KOPT-K1 (cell line): ENCODE data around the gene ADD3.
"Not testable (repeated sequence)": the region's sequence is repeated elsewhere in the genome, so short reads cannot be mapped to it uniquely, and the experiment has no call there.

Experiments
- H3K27ac ChIP-seq: fragments of 200-600 bp; sonication (generic); 2 replicates; pipeline ENCODE4 v1.5.1; 2016; ENCODE audit warnings: antibody characterized with exemption, mild to moderate bottlenecking, low read depth, low read length; ENCODE audit not compliant: poor library complexity, severe bottlenecking
- H3K36me3 ChIP-seq: fragments of 200-600 bp; sonication (generic); 2 replicates; pipeline ENCODE4 v1.5.1; 2017; ENCODE audit warnings: antibody characterized with exemption, mild to moderate bottlenecking, low read length, moderate library complexity; ENCODE audit not compliant: insufficient read depth
- H3K9me3 ChIP-seq: fragments of 200-600 bp; sonication (generic); 2 replicates; pipeline ENCODE4 v1.5.1; 2017; ENCODE audit warnings: antibody characterized with exemption, low read length, mild to moderate bottlenecking; ENCODE audit not compliant: insufficient read depth, poor library complexity, severe bottlenecking

ADD3 gene

GRCh38 chr10:110032801-110033700 lies 25.3 kb downstream of the ADD3 start:
- Histone ChIP-seq H3K9me3 (no peaks in the 10 kb centered on the region), H3K27ac (no peak overlapping the region), H3K36me3 (no peaks in the 10 kb centered on the region)

- H3K36me3 ChIP-seq: no peaks in the 10 kb centered on the region
- H3K9me3 ChIP-seq: no peaks in the 10 kb centered on the region
- no peak overlapping the region for H3K27ac ChIP-seq
These were observed 26.0 kb downstream of the ADD3 start for GRCh38 chr10:110033701-110034235.

DNA sequence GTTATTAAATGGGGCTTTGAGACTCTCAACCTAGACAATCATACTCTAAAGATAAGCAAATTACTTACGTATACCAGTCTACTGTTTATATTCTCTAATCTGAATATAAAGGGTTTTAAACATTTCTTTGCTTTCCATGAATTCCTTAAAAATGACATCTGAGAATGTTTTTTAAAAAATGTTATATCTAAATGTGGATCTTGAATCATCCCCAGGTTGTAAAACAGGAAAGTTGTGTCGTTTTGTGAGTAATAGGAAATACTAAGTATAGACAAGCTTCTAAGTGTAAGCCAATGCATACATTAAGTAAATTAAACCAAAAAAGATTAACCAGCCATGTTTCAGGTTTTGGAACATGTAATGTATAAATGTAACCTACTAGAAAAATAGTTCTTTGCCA lies 26.8 kb downstream of the ADD3 start:
- Histone ChIP-seq H3K36me3 (no peaks in the 10 kb centered on the region), H3K27ac (no peak overlapping the region), H3K9me3 (no peaks in the 10 kb centered on the region)

DNA sequence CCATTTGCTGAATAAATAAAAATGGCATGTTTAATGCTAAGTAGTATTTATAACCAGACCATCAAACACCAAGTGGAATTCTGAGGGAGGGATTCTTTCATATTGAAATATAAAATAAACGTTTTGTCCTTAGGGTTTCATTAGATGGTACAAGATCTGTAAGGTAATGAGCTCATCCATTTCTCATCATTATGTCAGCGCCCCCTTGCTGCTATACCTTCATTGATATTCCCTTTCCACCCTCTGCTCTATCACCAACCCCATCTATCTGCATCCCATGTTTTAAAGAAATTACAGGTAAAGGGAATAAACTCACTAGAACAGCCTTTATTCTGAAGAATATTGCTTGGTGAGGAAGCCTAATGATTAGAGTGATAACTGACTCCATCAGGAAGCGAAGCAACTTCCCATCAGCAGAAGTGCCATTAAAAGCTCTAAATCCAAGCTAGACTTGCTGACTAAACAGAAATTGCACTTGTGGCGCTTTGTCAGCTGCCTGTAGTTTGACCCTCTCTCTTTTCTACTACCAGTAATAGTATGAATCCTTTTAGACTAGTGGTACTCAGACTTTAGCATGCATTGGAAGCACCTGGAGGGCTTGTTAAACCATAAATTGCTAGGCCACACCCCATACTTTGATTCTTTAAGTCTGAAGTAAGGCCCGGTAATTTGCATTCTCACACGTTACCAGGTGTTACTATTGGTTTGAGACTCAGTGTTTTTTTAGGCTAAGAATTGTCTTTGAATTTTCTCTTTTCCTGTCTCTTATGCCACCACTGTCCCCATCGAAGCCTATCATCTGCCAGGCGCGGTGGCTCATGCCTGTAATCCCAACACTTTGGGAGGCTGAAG lies 27.5 kb downstream of the ADD3 start:
- H3K9me3 ChIP-seq: no peaks in the 10 kb centered on the region
- no peaks in the 10 kb centered on the region for H3K36me3 ChIP-seq
- H3K27ac ChIP-seq: no peak overlapping the region

GRCh38 chr10:110036640-110037039 lies 28.9 kb downstream of the ADD3 start:
- Histone ChIP-seq H3K9me3 (no peaks in the 10 kb centered on the region), H3K27ac (no peak overlapping the region), H3K36me3 (no peaks in the 10 kb centered on the region)

DNA sequence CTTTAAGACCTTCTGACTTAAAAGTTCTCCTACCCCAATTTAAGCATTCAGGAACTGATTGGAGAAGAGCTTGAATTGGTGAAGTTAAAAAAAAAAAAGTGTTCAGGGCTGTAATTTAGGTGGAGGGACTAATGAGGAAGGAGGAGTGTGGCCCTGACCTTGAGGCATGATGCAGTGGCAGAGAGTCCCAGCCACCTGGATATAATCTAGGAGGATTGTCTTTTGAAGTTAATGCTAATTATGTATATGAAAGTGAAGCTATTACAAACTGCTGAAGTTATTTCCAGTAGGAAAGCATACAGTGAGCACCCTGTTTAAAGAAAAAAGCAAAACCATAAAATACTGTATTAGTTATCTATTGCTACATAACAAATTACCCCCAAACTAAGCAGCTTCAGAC lies 31.5 kb downstream of the ADD3 start:
- no peaks in the 10 kb centered on the region for H3K9me3 ChIP-seq
- no peaks in the 10 kb centered on the region for H3K36me3 ChIP-seq

GRCh38 chr10:110040108-110040507 lies 32.3 kb downstream of the ADD3 start:
- no peak overlapping the region for H3K27ac ChIP-seq

More for the DNA sequence above, 31.5 kb downstream of the ADD3 start:
- no peak overlapping the region for H3K27ac ChIP-seq

GRCh38 chr10:110040767-110041478 lies 33.1 kb downstream of the ADD3 start:
- no peaks in the 10 kb centered on the region for H3K9me3 ChIP-seq
- H3K27ac ChIP-seq: no peak overlapping the region
- no peaks in the 10 kb centered on the region for H3K36me3 ChIP-seq

More at GRCh38 chr10:110040108-110040507, 32.3 kb downstream of the ADD3 start:
- Histone ChIP-seq H3K9me3 (no peaks in the 10 kb centered on the region), H3K36me3 (no peaks in the 10 kb centered on the region)

- Histone ChIP-seq H3K27ac (no peak overlapping the region), H3K9me3 (peaks cover under 1% of the 10 kb centered on the region), H3K36me3 (peaks cover under 1% of the 10 kb centered on the region; the same call in 1 of the 2 replicates)
These were observed 33.7 kb downstream of the ADD3 start for GRCh38 chr10:110041479-110041829.

DNA sequence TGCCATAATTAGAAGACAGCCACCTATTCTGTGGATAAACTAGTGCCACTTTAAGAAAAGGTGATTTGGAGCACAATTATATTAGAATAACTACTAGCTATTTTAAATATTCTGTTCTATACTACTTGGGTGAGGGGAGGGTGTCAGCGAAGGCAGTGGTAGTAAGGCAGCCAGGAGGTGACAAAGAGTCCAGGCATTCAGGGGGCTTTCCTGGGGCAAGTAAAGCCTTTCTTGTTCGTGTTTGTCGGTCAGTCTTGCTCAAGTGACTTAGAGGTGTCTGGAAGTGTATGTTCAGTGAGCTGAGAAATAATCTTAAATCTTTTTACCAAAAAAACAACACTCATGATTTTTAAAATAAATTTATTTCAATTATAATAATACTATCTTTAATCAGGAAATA lies 34.4 kb downstream of the ADD3 start:
- H3K36me3 ChIP-seq: peaks cover 4% of the 10 kb centered on the region; the same call in 1 of the 2 replicates
- peaks cover 8% of the 10 kb centered on the region for H3K9me3 ChIP-seq
- H3K27ac ChIP-seq: no peak overlapping the region

- Histone ChIP-seq H3K27ac (no peak overlapping the region), H3K36me3 (peaks cover 4% of the 10 kb centered on the region; the same call in 1 of the 2 replicates), H3K9me3 (peaks cover 15% of the 10 kb centered on the region)
These were observed 35.1 kb downstream of the ADD3 start for GRCh38 chr10:110042891-110043290.

GRCh38 chr10:110044681-110045080 lies 36.9 kb downstream of the ADD3 start:
- Histone ChIP-seq H3K36me3 (peaks cover 12% of the 10 kb centered on the region; the same call in 1 of the 2 replicates), H3K27ac (no peak overlapping the region), H3K9me3 (peaks cover 31% of the 10 kb centered on the region)

DNA sequence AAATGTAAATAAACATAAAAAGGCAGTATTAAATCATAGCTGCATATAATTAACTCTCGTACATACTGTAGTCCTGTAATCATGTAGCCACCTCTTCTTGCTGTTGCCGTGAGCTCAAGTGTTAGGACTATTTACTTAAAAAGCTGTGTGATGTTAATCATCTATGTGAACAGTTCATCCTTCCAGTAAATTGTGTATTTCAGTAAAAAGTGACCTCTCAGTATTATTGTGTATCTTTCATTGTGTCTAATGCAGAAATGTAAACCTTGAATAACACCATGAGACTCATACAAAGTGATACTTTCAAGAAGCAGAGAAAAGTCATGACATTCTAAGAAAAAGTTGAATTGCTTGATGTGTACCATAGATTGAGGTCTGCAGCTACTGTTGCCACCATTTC lies 38.0 kb downstream of the ADD3 start:
- H3K9me3 ChIP-seq: peaks cover 31% of the 10 kb centered on the region
- H3K36me3 ChIP-seq: peaks cover 12% of the 10 kb centered on the region; the same call in 1 of the 2 replicates
- H3K27ac ChIP-seq: no peak overlapping the region

GRCh38 chr10:110048145-110048544 lies 40.4 kb downstream of the ADD3 start:
- H3K9me3 ChIP-seq: peaks cover 31% of the 10 kb centered on the region
- not testable (repeated sequence) for H3K27ac ChIP-seq
- peaks cover 12% of the 10 kb centered on the region; the same call in 1 of the 2 replicates for H3K36me3 ChIP-seq
